Skin epidermis (tissue), 12 donors: ENCODE results near the gene CTU1.
"Not testable (repeated sequence)": the region's sequence is repeated elsewhere in the genome, so short reads cannot be mapped to it uniquely, and the experiment has no call there.

Experiments
- H3K27ac ChIP-seq, 21 experiments: fragments of 200-600 bp; sonication (generic) in 11 of 21; one replicate each; pipeline ENCODE4 v1.5.0; 2020; ENCODE audit warnings: mild to moderate bottlenecking in 3 of 21, inconsistent platforms in 2 of 21, moderate library complexity in 2 of 21
- H3K4me3 ChIP-seq, 7 experiments: fragments of 200-600 bp; sonication (generic) in 2 of 7; one replicate each; pipeline ENCODE4 v1.5.0; 2020; ENCODE audit warnings: inconsistent platforms in 2 of 7, mild to moderate bottlenecking in 2 of 7, moderate library complexity in 1 of 7

Gene CTU1

GRCh38 chr19:51108066-51108804, at the start of gene CTU1:
CTU1 (minus strand) TSS chr19:51108409; CDS start chr19:51104569, 3,840 bp downstream.
- H3K27ac ChIP-seq: peak within 1 kb of the TSS; percentile 49 to 93 (median 81)

GRCh38 chr19:51157265-51157664, 49.1 kb upstream of the CTU1 start:
- Histone ChIP-seq H3K27ac (no peak overlapping the region), H3K4me3 (no peak overlapping the region)

More at GRCh38 chr19:51108066-51108804, at the start of gene CTU1:
- H3K4me3 ChIP-seq: peak within 1 kb of the TSS; percentile 59 to 85 (median 76)

GRCh38 chr19:51156710-51157109, 48.5 kb upstream of the CTU1 start:
- H3K27ac ChIP-seq: no peak overlapping the region
- no peak overlapping the region for H3K4me3 ChIP-seq

DNA sequence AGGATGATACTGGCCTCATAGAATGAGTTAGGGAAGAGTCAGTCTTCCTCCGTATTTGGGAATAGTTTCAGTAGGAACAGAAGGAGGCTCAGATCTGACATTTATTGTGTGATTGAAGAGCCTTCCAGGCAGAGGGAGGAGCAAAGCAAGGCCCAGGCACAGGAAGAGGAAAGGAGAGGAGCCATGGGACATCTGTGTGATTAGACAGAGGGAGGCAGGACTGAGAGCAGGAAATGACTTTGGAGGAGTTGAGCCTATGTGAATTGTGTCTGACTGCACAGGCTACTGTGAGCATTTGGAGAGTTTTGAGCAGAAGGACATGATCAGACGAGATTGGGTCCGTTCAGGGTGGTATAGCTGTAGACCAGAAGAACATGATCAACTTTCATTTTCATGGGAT, 42.4 kb upstream of the CTU1 start:
- no peak overlapping the region for H3K4me3 ChIP-seq
- H3K27ac ChIP-seq: no peak overlapping the region

DNA sequence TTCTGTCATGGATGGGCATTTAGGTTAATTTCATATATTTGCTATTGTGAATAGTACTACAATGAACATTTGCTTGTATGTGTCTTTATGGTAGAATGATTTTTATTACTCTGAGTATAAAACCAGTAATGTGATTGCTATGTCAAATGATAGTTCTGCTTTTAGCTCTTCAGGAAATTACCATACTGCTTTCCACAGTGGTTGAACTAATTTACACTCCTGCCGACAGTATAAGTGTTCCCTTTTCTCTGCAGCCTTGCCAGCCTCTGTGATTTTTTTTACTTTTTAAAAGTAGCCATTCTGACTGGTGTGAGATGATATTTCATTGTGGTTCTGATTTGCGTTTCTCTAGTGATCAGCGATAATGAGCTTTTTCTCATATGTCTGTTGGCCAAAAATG, 40.4 kb upstream of the CTU1 start:
- Histone ChIP-seq H3K27ac (no peak overlapping the region), H3K4me3 (no peak overlapping the region)

GRCh38 chr19:51147663-51148062, 39.5 kb upstream of the CTU1 start:
- H3K27ac ChIP-seq: no peak overlapping the region

GRCh38 chr19:51146751-51147150, 38.5 kb upstream of the CTU1 start:
- no peak overlapping the region for H3K27ac ChIP-seq
- H3K4me3 ChIP-seq: no peak overlapping the region

More at GRCh38 chr19:51147663-51148062, 39.5 kb upstream of the CTU1 start:
- no peak overlapping the region for H3K4me3 ChIP-seq

GRCh38 chr19:51145916-51146493, 37.8 kb upstream of the CTU1 start:
- no peak overlapping the region for H3K27ac ChIP-seq

GRCh38 chr19:51144482-51145045, 36.4 kb upstream of the CTU1 start:
- Histone ChIP-seq H3K27ac (no peak overlapping the region), H3K4me3 (no peak overlapping the region)

More at GRCh38 chr19:51145916-51146493, 37.8 kb upstream of the CTU1 start:
- H3K4me3 ChIP-seq: no peak overlapping the region

GRCh38 chr19:51143486-51143885, 35.3 kb upstream of the CTU1 start:
- no peak overlapping the region for H3K4me3 ChIP-seq
- no peak overlapping the region for H3K27ac ChIP-seq

DNA sequence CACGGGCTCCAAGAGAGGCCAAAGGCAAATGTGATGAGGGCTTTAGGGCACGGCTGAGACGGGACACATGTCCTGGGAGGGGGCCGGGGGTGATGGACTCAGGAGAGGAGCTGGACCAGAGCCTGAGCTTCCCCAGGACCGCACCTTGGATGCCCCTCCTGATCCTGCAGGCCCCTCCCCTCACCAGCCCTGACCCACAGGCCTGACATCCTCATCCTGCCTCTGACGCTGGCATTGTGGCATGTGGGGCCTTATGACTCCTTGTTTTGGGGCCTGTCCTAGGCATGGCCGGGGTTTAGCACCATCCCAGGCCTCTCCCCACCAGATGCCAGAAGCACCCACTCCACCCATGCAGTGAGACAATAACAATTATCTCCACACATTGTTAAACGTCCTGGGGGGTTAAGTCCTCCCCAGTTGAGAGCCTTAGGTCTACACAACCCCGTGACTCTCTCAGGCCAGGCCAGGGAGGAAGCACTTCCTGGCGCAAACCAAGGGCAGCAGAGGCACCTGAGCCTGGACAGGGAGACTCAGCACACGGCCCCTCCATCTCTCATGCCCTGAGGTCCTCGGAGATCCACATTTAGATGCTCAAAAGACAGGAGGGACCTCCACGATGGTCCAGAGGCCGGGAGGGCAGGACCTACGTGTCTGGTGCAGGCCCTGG, 34.7 kb upstream of the CTU1 start:
- H3K27ac ChIP-seq: peak overlapping the region in 2 of 21 experiments; percentile 54 to 80
- not testable (repeated sequence) for H3K4me3 ChIP-seq

- H3K27ac ChIP-seq: peak within 1 kb of the TSS in 9 of 21 experiments; percentile 9 to 80 (median 51)
- no peak within 1 kb of the TSS for H3K4me3 ChIP-seq
These were observed 33.9 kb upstream of the CTU1 start, which contains the start of gene SIGLEC7 for GRCh38 chr19:51142119-51142518. SIGLEC7 (plus strand) TSS chr19:51142301; CDS start chr19:51142370, 69 bp downstream.

DNA sequence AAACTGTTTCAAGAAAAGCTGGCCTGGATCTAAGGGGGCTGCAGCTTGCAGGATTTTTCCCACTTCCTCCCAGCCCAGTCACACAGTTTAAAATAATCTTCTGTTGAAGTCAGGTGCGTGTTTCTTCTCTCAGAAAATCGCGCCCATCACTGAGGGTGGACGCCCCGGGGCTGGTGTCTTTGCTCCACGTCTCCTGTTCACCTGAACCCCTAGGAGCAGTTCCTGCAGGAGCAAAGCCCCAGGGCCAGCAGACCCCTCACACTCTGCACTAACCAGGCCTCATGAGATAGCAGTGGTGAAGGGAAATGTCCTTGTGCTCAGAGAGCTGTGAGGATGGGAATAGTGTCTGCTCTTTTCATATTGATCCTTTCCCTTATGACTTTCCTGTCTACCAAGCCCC, 33.0 kb upstream of the CTU1 start:
- Histone ChIP-seq H3K27ac (peak overlapping the region in 4 of 21 experiments; percentile 35 to 80 (median 47)), H3K4me3 (no peak overlapping the region)

DNA sequence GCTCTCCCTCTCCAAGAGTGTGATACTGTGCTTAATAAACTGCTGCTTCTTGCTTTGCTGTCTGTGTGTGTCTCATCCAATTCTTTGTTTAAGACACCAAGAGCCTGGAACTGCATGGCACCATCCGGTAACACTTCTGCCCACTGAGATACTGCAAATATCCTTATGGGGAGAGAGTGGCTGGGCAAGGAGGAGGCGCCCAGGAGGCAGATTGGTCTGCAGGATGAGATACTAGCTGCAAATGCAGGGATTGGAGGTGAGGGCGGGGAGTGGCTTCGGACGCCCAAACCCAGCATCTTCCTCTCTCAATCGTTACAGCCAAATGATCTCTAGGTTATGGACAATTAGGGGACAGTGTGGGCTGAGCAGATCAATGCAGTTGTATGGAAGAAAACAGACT, 32.2 kb upstream of the CTU1 start:
- Histone ChIP-seq H3K27ac (peak overlapping the region in 4 of 21 experiments; percentile 7 to 46 (median 27)), H3K4me3 (no peak overlapping the region)

GRCh38 chr19:51139299-51140014, 31.2 kb upstream of the CTU1 start:
- Histone ChIP-seq H3K27ac (peak overlapping the region in 10 of 21 experiments; percentile 13 to 80 (median 66)), H3K4me3 (no peak overlapping the region)

DNA sequence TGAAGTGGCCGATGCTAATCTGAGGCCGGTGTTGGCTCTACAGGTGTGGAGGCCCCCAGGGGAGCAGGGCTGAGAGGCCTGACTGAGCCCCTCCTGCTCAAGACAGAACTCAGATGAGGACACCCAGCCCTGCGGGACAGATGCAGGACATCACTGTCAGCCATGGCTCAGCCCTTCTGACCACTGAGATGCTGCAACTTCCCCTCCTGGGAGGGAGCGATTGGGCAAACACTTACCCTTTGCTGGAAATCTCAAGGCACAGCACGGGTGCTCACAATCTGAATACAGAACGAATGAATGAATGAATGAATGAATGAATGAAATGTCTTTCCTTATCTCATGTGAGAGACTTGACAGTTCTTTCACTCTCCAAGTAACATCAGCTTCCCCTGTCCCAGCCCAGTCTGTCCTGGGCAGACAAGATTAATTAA, 30.4 kb upstream of the CTU1 start:
- Histone ChIP-seq H3K27ac (peak overlapping the region in 12 of 21 experiments; percentile 6 to 80 (median 67)), H3K4me3 (no peak overlapping the region)

DNA sequence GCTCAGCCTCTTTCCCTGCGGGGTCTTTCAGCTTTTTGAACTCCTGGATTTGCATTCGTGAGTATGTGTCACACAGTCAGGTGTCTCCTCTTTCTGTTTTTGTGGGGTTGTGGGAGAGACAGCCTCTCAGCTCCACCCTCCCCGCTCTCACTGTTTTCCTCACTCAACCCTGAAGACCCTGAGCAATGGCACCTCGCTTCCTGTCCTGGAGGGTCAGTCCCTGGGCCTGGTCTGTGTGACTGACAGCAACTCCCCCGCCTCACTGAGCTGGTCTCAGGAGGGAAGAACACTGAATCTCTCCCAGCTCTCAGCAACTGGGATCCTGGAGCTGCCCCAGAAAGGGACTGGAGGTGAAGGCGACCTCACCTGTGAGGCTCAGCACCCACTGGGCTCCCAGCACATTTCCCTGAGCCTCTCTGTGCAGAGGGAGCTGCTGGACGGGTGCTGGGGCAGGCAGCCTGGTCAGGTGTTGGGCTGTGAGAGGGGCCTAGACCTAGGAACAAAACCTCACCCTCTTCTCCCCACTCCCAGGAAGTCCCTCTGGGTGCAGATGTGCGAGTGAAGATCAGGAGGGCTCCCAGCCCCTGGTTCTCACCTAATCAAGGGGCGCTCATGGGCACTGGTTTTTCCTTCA, 29.7 kb upstream of the CTU1 start:
- Histone ChIP-seq H3K4me3 (no peak overlapping the region), H3K27ac (peak overlapping the region in 14 of 21 experiments; percentile 6 to 80 (median 65))

DNA sequence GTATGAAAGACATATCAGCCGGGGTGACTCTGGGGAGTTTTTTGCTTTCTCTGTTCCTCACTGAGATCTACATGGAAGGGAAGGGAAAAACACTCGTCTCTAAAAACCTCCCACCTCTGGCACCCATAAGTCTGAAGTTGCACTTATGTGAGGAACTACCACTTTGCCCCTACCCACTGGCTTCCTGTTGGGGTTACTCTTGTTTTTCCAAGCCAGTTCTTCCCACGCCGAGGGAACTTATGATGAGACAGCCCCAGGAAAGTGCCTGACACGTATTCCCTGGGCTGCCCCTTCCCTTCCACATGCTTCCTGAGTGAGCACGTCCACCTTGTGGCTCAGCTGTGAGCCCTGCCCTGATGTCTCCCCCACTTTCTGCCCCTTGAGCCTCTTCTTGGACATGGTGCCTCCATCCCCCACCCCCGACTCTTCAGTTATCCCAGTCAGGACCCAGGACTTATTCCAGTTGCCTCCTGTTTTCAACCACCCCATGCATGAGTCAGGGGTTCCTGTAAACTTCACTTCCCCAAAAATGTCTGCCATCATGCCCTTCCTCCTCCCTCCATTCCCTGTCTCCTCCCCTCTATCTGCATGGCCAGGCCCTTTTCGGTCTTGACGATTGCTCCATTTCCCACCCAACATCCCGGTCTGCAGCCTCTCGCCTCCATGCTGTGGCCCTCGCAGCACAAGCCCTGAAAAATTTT, 28.8 kb upstream of the CTU1 start:
- Histone ChIP-seq H3K27ac (peak overlapping the region in 12 of 21 experiments; percentile 17 to 80 (median 66)), H3K4me3 (no peak overlapping the region)
